CD4-positive, alpha-beta T cell (primary cell): ENCODE data around the gene LAMA2. TPM values are rescaled to one million over a fixed set of nuclear protein-coding genes. Genes with fewer than 3 reads are reported as not detected.

Source experiments
- ATAC-seq: fragments of 200-7000 bp; cut with Tn5 transposase; one replicate; pipeline ENCODE4 v1.10.0; 2022; ENCODE audit warnings: mild to moderate bottlenecking; ENCODE audit not compliant: poor library complexity
- CTCF ChIA-PET: fragments of 350-600 bp; sonication (Branson Sonifier 250); formaldehyde crosslinking; loops from one replicate; lab custom pipeline; 2021; ENCODE audit warnings: antibody characterized with exemption, inconsistent platforms; lab: Charles Lee
- POLR2A ChIA-PET: fragments of 350-600 bp; sonication (Branson Sonifier 250); formaldehyde crosslinking; loops from one replicate; lab custom pipeline; 2021; ENCODE audit warnings: antibody characterized with exemption, inconsistent platforms; lab: Charles Lee
- DNase-seq, 14 experiments: peaks; one replicate each; pipeline ENCODE4 v3.0.0-alpha.2; 2013 to 2020; ENCODE audit warnings: mixed read lengths in 2 of 14
- H3K27ac ChIP-seq, 2 donors: one replicate each; pipeline versions ENCODE4 v1.5.1 to v1.7.0; 2013; ENCODE audit warnings: low read length in 2 of 2, low read depth in 1 of 2, mild to moderate bottlenecking in 1 of 2
- H3K27me3 ChIP-seq, 2 experiments: 1 replicate in 1 of 2; 2 replicates in 1 of 2; pipeline versions ENCODE4 v1.6.1 to v1.7.0; 2013; ENCODE audit warnings: low read length in 2 of 2, control low read depth in 1 of 2, mild to moderate bottlenecking in 1 of 2, moderate library complexity in 1 of 2; ENCODE audit not compliant: insufficient read depth in 2 of 2, control insufficient read depth in 1 of 2
- H3K36me3 ChIP-seq: one replicate; pipeline ENCODE4 v1.6.1; 2013; ENCODE audit warnings: low read length, control low read depth; ENCODE audit not compliant: insufficient read depth
- H3K4me1 ChIP-seq: one replicate; pipeline ENCODE4 v1.6.1; 2013; ENCODE audit warnings: low read length, control low read depth; ENCODE audit not compliant: insufficient read depth
- H3K4me3 ChIP-seq: one replicate; pipeline ENCODE4 v1.5.1; 2013; ENCODE audit warnings: mild to moderate bottlenecking, low read length, moderate library complexity
- H3K9me3 ChIP-seq, 2 experiments: 1 replicate in 1 of 2; 2 replicates in 1 of 2; pipeline versions ENCODE4 v1.6.1 to v1.7.0; 2013; ENCODE audit warnings: low read length in 2 of 2, mild to moderate bottlenecking in 2 of 2, control low read depth in 1 of 2, moderate library complexity in 1 of 2; ENCODE audit not compliant: control insufficient read depth in 1 of 2, insufficient read depth in 1 of 2
- H3K27ac Mint-ChIP-seq: one replicate; pipeline ENCODE4 v1.8.0; 2020; ENCODE audit warnings: mixed read lengths
- H3K27me3 Mint-ChIP-seq: one replicate; pipeline ENCODE4 v1.8.0; 2021; ENCODE audit warnings: mixed read lengths
- H3K36me3 Mint-ChIP-seq: one replicate; pipeline ENCODE4 v1.8.0; 2021; ENCODE audit warnings: low read depth, mixed read lengths
- H3K4me1 Mint-ChIP-seq: one replicate; pipeline ENCODE4 v1.8.0; 2021; ENCODE audit warnings: low read depth, mixed read lengths
- H3K4me3 Mint-ChIP-seq: one replicate; pipeline ENCODE4 v1.8.0; 2020; ENCODE audit warnings: mild to moderate bottlenecking, mixed read lengths
- H3K9me3 Mint-ChIP-seq: one replicate; pipeline ENCODE4 v1.8.0; 2020; ENCODE audit warnings: mixed read lengths
- CTCF ChIP-seq: fragments of 200-600 bp; IDR thresholded peaks from one replicate; pipeline ENCODE4 v1.8.0; 2022; ENCODE audit warnings: antibody characterized with exemption, mild to moderate bottlenecking
- intact Hi-C, 2 experiments: fragments of 100-400 bp; cut with DNase I in 1 of 2; cut with micrococcal nuclease in 1 of 2; formaldehyde crosslinking; loops; one replicate each; pipeline versions ENCODE4 v1.15.1 to v1.9.0; 2023 to 2025; cut with DNase I, micrococcal nuclease
- total RNA-seq, 174 experiments: library from RNA in 2 of 174; stranded (reverse) in 2 of 174; gene quantifications; one replicate each; pipeline ENCODE4 v1.2.3 and lab custom pipeline; 2021 to 2026

The LAMA2 gene
- total RNA-seq, 2 experiments from 2014 or later: 0.05 to 0.06 TPM

DNA sequence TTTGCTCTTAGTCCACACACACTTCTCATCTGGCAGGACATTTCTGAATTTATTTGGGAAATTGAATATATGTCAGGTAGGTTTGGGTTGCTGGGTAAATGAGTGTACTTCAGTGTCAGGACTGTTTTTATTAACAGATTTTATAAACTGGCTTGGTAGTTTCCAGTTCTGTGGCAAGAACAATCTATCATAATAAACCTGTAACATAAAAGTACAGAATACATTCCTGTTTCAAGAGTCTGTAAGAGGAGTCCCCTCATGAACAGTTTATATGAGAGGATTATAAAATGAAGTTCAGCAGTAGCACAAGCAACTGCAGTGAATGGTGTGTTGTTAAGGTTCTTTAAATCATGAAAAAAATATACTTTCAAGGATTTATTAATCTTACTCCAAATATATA lies 81.8 kb downstream of the LAMA2 start:
- no peaks in the 10 kb centered on the region for H3K27me3 ChIP-seq
- H3K36me3 Mint-ChIP-seq: no peaks in the 10 kb centered on the region
- no peak for ATAC-seq
- POLR2A ChIA-PET: no interaction called here
- intact Hi-C loops: no loop called here
- H3K27ac Mint-ChIP-seq: no peak overlapping the region
- no peak overlapping the region for H3K4me3 Mint-ChIP-seq
- no peaks in the 10 kb centered on the region for H3K9me3 ChIP-seq
- CTCF ChIA-PET: no interaction called here
- DNase-seq: no peak
- H3K4me1 ChIP-seq: no peaks in the 10 kb centered on the region
- H3K27me3 Mint-ChIP-seq: no peaks in the 10 kb centered on the region
- H3K36me3 ChIP-seq: no peaks in the 10 kb centered on the region
- H3K9me3 Mint-ChIP-seq: no peaks in the 10 kb centered on the region
- TF ChIP-seq CTCF: no peak
- no peak overlapping the region for H3K4me3 ChIP-seq
- H3K4me1 Mint-ChIP-seq: no peaks in the 10 kb centered on the region
- H3K27ac ChIP-seq: no peak overlapping the region

DNA sequence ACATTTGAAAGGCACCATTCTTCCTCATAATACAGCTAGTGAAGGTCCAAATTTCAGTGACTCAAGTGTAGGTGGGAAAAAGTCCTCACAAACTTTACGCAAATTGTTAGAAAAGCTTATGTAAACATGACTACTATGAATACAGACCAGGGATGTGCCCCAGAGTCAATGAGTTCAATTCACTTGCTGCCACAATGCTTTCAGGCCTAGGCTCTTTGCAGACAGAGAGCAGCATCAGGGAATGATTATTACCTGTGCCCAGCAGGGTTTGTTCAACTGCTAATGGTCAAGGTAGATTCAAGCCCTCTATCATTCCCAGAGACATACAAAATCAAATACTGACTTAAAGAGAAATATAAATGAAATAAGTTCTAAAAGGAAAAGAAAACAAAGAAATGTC lies 84.0 kb downstream of the LAMA2 start:
- ATAC-seq: no peak
- no peak for DNase-seq
- Mint-ChIP-seq H3K27ac (no peak overlapping the region), H3K9me3 (no peaks in the 10 kb centered on the region), H3K36me3 (no peaks in the 10 kb centered on the region), H3K4me1 (no peaks in the 10 kb centered on the region), H3K27me3 (no peaks in the 10 kb centered on the region), H3K4me3 (no peak overlapping the region)
- no peak for TF ChIP-seq CTCF
- Histone ChIP-seq H3K4me1 (no peaks in the 10 kb centered on the region), H3K9me3 (no peaks in the 10 kb centered on the region), H3K36me3 (no peaks in the 10 kb centered on the region), H3K4me3 (no peak overlapping the region), H3K27me3 (no peaks in the 10 kb centered on the region), H3K27ac (no peak overlapping the region)
- intact Hi-C loops: no loop called here
- ChIA-PET POLR2A (no interaction called here), CTCF (no interaction called here)

DNA sequence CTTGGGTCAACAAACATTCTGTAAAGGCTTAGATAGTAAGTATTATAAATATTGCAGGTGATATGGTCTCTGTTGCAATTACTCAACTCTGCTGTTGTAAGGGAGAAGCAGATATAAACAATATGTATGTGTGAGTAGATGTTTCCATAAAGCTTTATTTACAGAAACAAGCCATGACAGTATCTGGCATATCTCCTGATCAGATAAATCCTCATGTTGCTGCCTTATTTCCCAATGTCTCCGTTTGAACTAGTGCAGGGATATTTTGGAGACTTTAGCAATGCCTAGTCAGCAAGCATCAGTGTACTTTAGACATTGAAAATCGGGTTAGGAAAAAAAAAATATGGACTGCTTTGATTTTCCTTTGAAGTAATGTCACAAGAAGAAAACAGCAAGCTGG lies 96.1 kb downstream of the LAMA2 start:
- H3K4me3 Mint-ChIP-seq: no peak overlapping the region
- H3K27me3 Mint-ChIP-seq: peaks cover 4% of the 10 kb centered on the region
- ATAC-seq: no peak
- ChIA-PET POLR2A (no interaction called here), CTCF (no interaction called here)
- H3K9me3 Mint-ChIP-seq: no peaks in the 10 kb centered on the region
- no peak overlapping the region for H3K27ac Mint-ChIP-seq
- no peaks in the 10 kb centered on the region for H3K4me1 Mint-ChIP-seq
- no peaks in the 10 kb centered on the region for H3K27me3 ChIP-seq
- no peak for DNase-seq
- TF ChIP-seq CTCF: no peak
- H3K4me3 ChIP-seq: no peak overlapping the region
- no peaks in the 10 kb centered on the region for H3K36me3 ChIP-seq
- H3K9me3 ChIP-seq: no peaks in the 10 kb centered on the region
- H3K27ac ChIP-seq: no peak overlapping the region
- H3K4me1 ChIP-seq: no peaks in the 10 kb centered on the region
- intact Hi-C loops: no loop called here
- no peaks in the 10 kb centered on the region for H3K36me3 Mint-ChIP-seq
